Measurements from ENCODE around the gene CCR7. TPM values are rescaled to one million over a fixed set of nuclear protein-coding genes. Genes with fewer than 3 reads are reported as not detected.

Gene CCR7
- total RNA-seq, 1 donor from 2014 or later, result 166 TPM

Other genes with a start within 250 kb of the CCR7 start
- 0.44 and 0.56 TPM in 2 replicates for gene GJD3, start 200.7 kb downstream of the CCR7 start, total RNA-seq
- 161 and 174 TPM in 2 replicates for gene TOP2A, start 147.6 kb downstream of the CCR7 start, total RNA-seq
- gene IGFBP4, start 122.0 kb downstream of the CCR7 start, total RNA-seq, result 83.9 and 84.3 TPM in 2 replicates
- 14.5 and 15.5 TPM in 2 replicates for gene TNS4, start 63.8 kb downstream of the CCR7 start, total RNA-seq
- 125 and 132 TPM in 2 replicates for gene SMARCE1, start 82.3 kb upstream of the CCR7 start, total RNA-seq
- gene KRT222, start 99.7 kb upstream of the CCR7 start, total RNA-seq, result not detected in 2 replicates
- not detected in 2 replicates for gene KRT24, start 138.3 kb upstream of the CCR7 start, total RNA-seq
- not detected in 2 replicates for gene KRT25, start 189.9 kb upstream of the CCR7 start, total RNA-seq
- not detected in 2 replicates for gene KRT26, start 206.7 kb upstream of the CCR7 start, total RNA-seq
- gene KRT27, start 217.1 kb upstream of the CCR7 start, total RNA-seq, result not detected in 2 replicates
- gene KRT28, start 234.5 kb upstream of the CCR7 start, total RNA-seq, result not detected in 2 replicates

Measured in activated T-helper 1 cell treated with anti-CD3 and anti-CD28 coated beads, Interleukin-12 subunit alpha, Interleukin-12 subunit beta, Interleukin-2, Interleukin-4 antibody, amounts not matched to agents 30 ng/mL and 10 ng/mL and 1 ng/mL, durations not matched to agents 14 hours and 24 hours and 36 hours (primary cell).